GM12891 (cell line): ENCODE results near the gene FANCG.

Source experiments
- DNase-seq: peaks from one replicate; pipeline ENCODE4 v3.0.0; 2011; ENCODE audit warnings: low spot score; ENCODE audit not compliant: insufficient read length
- FAIRE-seq: peaks from 2 replicates; lab custom pipeline; 2011; peaks lifted over from hg19 to GRCh38; lab: Jason Lieb, UNC
- PAX5 ChIP-seq: IDR thresholded peaks from 2 replicates; pipeline ENCODE4 v1.6.1; 2011; ENCODE audit warnings: low read length, moderate library complexity, mild to moderate bottlenecking; ENCODE audit not compliant: insufficient read depth, severe bottlenecking
- POLR2A ChIP-seq: IDR thresholded peaks from 2 replicates; pipeline ENCODE4 v1.6.1; 2011; ENCODE audit warnings: low read depth, low read length, control low read depth
- POLR2AphosphoS5 ChIP-seq: IDR thresholded peaks from 2 replicates; pipeline ENCODE4 v1.6.1; 2011; ENCODE audit warnings: low read depth, low read length, control low read depth
- POU2F2 ChIP-seq: IDR thresholded peaks from 2 replicates; pipeline ENCODE4 v1.6.1; 2011; ENCODE audit warnings: low read depth, mild to moderate bottlenecking, control low read depth, low read length, moderate library complexity
- SPI1 ChIP-seq: IDR thresholded peaks from 2 replicates; pipeline ENCODE4 v1.6.1; 2011; ENCODE audit warnings: low read depth, low read length, control low read depth
- TAF1 ChIP-seq: IDR thresholded peaks from 2 replicates; pipeline ENCODE4 v1.6.1; 2011; ENCODE audit warnings: low read depth, low read length, control low read depth

Gene FANCG

GRCh38 chr9:35078066-35078465, 1.7 kb downstream of the FANCG start:
- FAIRE-seq (no peak), DNase-seq (no peak)
- TF ChIP-seq PAX5 (no peak), TAF1 (no peak)

- FAIRE-seq = no peak
- no peak for DNase-seq
- no peak for TF ChIP-seq POLR2AphosphoS5
- no peak for TF ChIP-seq SPI1
- no peak for TF ChIP-seq POLR2A
- no peak for TF ChIP-seq POU2F2
- no peak for TF ChIP-seq TAF1
- TF ChIP-seq PAX5 = no peak
Measured at GRCh38 chr9:35076848-35077247, 2.9 kb downstream of the FANCG start.

- DNase-seq (no peak), FAIRE-seq (no peak)
- TF ChIP-seq POU2F2 (no peak), SPI1 (no peak), POLR2AphosphoS5 (no peak), TAF1 (no peak), PAX5 (no peak), POLR2A (no peak)
Measured at GRCh38 chr9:35075358-35075757, 4.4 kb downstream of the FANCG start.

- no peak for FAIRE-seq
- no peak for DNase-seq
- TF ChIP-seq POLR2A = no peak
- no peak for TF ChIP-seq POLR2AphosphoS5
- TF ChIP-seq POU2F2 = no peak
- TF ChIP-seq TAF1 = no peak
- no peak for TF ChIP-seq PAX5
- TF ChIP-seq SPI1 = no peak
Measured at GRCh38 chr9:35074791-35075190, 5.0 kb downstream of the FANCG start.

- FAIRE-seq (no peak), DNase-seq (no peak)
- TF ChIP-seq PAX5 = no peak
- TF ChIP-seq SPI1 = no peak
- TF ChIP-seq POLR2AphosphoS5 = no peak
- no peak for TF ChIP-seq TAF1
- TF ChIP-seq POU2F2 = no peak
Measured at GRCh38 chr9:35074141-35074540, 5.6 kb downstream of the FANCG start.

DNA sequence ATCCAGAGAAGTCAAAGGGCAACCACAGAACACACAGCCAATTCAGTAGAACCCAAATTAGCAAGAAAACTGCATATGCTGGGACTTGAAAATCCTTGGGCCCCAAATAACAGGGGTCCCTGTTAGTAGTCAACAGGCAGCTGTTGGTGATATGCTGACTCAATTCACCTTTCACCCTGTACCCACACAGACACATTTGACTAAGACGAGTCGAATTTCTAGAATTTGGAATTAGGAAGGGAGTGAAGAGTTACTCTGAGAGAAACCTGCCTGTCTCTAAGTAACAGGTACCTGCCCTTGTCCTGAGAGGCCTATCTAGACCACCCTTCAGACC, 6.5 kb downstream of the FANCG start:
- FAIRE-seq (no peak), DNase-seq (no peak)
- TF ChIP-seq POLR2A (no peak), TAF1 (no peak), SPI1 (no peak), POU2F2 (no peak), PAX5 (no peak), POLR2AphosphoS5 (no peak)

DNA sequence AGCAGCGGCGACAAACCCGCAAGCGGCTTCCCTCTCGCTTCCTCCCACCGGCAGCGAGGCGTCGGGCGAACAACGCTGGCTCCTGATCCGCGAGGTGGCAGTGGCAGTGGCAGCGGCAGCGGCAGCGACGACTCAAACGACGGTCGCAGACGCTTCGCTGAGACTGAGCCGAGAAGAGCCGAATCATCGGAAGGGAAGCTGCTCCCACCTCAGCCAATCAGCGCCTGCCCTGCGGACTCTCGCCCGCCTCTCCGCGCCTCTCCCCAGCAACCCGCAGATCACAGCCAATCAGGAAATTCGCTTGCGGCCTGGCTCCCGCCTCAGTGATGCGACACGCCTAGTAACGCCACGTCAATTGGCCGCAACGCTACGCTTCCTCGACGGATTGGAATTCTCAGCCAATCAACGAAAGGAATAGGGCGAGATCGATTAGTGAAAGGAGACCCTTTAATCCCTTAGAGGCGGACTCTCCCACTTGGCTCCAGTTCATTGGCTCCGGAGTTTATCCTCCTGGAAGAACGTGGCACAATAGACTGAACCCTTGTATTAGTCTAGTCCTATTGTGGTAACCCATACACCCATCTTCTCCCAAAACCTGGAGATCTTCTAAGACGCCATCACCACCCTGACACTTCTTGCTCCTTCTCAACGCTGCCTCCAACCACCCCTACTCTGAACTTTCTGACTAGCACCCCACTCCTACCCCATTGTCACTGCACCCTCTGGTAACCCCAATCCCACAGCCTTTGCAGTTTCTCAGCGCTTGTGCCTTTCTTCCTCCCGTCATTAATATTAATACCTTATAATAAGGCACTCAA, 7.1 kb downstream of the FANCG start, which contains the start of gene VCP:
Gene VCP, minus strand, starts transcription at position 165 of the 818 bp plus-strand sequence. CDS start 272 bp downstream, outside the sequence.
- DNase-seq (peak; percentile 94), FAIRE-seq (peak; percentile 99)
- no peak for TF ChIP-seq TAF1
- no peak for TF ChIP-seq PAX5
- TF ChIP-seq POLR2A = peak; percentile 85
- peak; percentile 83 for TF ChIP-seq POLR2AphosphoS5
- TF ChIP-seq POU2F2 = no peak

GRCh38 chr9:35071814-35072460, 7.8 kb downstream of the FANCG start:
- DNase-seq = peak; percentile 75
- TF ChIP-seq POLR2A (peak; percentile 68), POU2F2 (0 out of 2 replicates have a peak, but pooled peaks have one; percentile 19), TAF1 (peak; percentile 41; the same call in 1 of the 2 replicates), POLR2AphosphoS5 (peak; percentile 38), SPI1 (no peak)
- FAIRE-seq = no peak

GRCh38 chr9:35070823-35071813, 8.6 kb downstream of the FANCG start:
- FAIRE-seq = no peak

GRCh38 chr9:35069020-35069419, 10.7 kb downstream of the FANCG start:
- TF ChIP-seq SPI1 (no peak), POLR2AphosphoS5 (no peak), TAF1 (no peak), POU2F2 (no peak), POLR2A (no peak), PAX5 (no peak)
- FAIRE-seq = no peak
- DNase-seq = no peak

More at GRCh38 chr9:35070823-35071813, 8.6 kb downstream of the FANCG start:
- no peak for TF ChIP-seq POLR2A
- no peak for TF ChIP-seq SPI1
- no peak for DNase-seq
